ENCODE measurements around the gene CNTNAP4. TPM values are rescaled to one million over a fixed set of nuclear protein-coding genes. Genes with fewer than 3 reads are reported as not detected.

Gene CNTNAP4
- total RNA-seq, 1 experiment from 2014 or later = not detected

- Histone ChIP-seq H3K9me3 (ENCODE audit: control insufficient read depth in 1 of 2, insufficient read depth in 1 of 2, low read depth in 1 of 2, low read length in 2 of 2) (peaks cover 0 to 8% of the 10 kb centered on the region in 2 experiments; a peak in 2 of 4 replicates), H3K27ac (ENCODE audit: low read depth, low read length) (no peak overlapping the region), H3K4me3 (replicated peaks in 1 of 2; ENCODE audit: low read depth in 1 of 2, low read length in 2 of 2) (no peak overlapping the region), H3K4me1 (ENCODE audit: control insufficient read depth in 1 of 2, insufficient read depth in 2 of 2, low read length in 2 of 2) (no peaks in the 10 kb centered on the region), H3K9ac (ENCODE audit: low read length) (no peak overlapping the region), H3K27me3 (ENCODE audit: insufficient read depth, low read length) (no peaks in the 10 kb centered on the region), H4K20me1 (ENCODE audit: insufficient read depth) (no peaks in the 10 kb centered on the region), H3K79me2 (ENCODE audit: insufficient read depth, low read length) (no peaks in the 10 kb centered on the region), H2AFZ (ENCODE audit: low read depth, low read length, poor library complexity, severe bottlenecking) (no peak overlapping the region), H3K9me2 (ENCODE audit: insufficient read depth) (no peaks in the 10 kb centered on the region), H3K36me3 (ENCODE audit: control insufficient read depth in 1 of 2, insufficient read depth in 2 of 2, low read length in 2 of 2) (no peaks in the 10 kb centered on the region; a peak in 1 of 4 replicates), H3K4me2 (ENCODE audit: low read length) (no peak overlapping the region)
- TF ChIP-seq SIN3A (IDR thresholded peaks at IDR 0.05; ENCODE audit: low read depth) = no peak
- no peak for TF ChIP-seq CTCF (IDR thresholded peaks at IDR 0.05 in 2 of 3, conservative IDR thresholded peaks at IDR 0.05 in 1 of 3; ENCODE audit: borderline replicate concordance in 1 of 3, insufficient read depth in 1 of 3, low read depth in 2 of 3, low read length in 2 of 3)
- no peak for TF ChIP-seq ZNF274 (IDR thresholded peaks at IDR 0.05; ENCODE audit: low read depth, low read length)
- TF ChIP-seq ZBTB33 (IDR thresholded peaks at IDR 0.05; ENCODE audit: extremely low read depth, insufficient replicate concordance, low read length) = no peak
- TF ChIP-seq ELF1 (IDR thresholded peaks at IDR 0.05; ENCODE audit: borderline replicate concordance, low read depth) = no peak
- TF ChIP-seq RAD21 (IDR thresholded peaks at IDR 0.05; ENCODE audit: low read depth) = no peak
- TF ChIP-seq SP1 (IDR thresholded peaks at IDR 0.05; ENCODE audit: low read depth) = no peak
- no peak for TF ChIP-seq EZH2phosphoT487 (IDR thresholded peaks at IDR 0.05; ENCODE audit: borderline replicate concordance)
- no peak for TF ChIP-seq FOSL1 (IDR thresholded peaks at IDR 0.05; ENCODE audit: low read depth)
- no peak for TF ChIP-seq TCF7L2 (IDR thresholded peaks at IDR 0.05; ENCODE audit: borderline replicate concordance, extremely low read depth, insufficient read depth, insufficient read length)
- no peak for TF ChIP-seq JUND (IDR thresholded peaks at IDR 0.05)
- TF ChIP-seq POLR2AphosphoS5 (IDR thresholded peaks at IDR 0.05; ENCODE audit: low read depth, low read length) = no peak
- no peak for TF ChIP-seq CEBPB (IDR thresholded peaks at IDR 0.05; ENCODE audit: low read depth)
- no peak for TF ChIP-seq ATF3 (IDR thresholded peaks at IDR 0.05)
- no peak for TF ChIP-seq YY1 (IDR thresholded peaks at IDR 0.05; ENCODE audit: extremely low read depth, insufficient replicate concordance, low read depth, low read length)
- TF ChIP-seq EGR1 (IDR thresholded peaks at IDR 0.05; ENCODE audit: low read depth) = no peak
- no TSS peak for BruUV-seq (replicated peaks)
- ChIA-PET POLR2A (no interaction called here), CTCF (no interaction called here), RAD21 (ENCODE audit: low non-redundant PET in 1 of 2, low total read pairs in 2 of 2, uncharacterized antibody in 2 of 2, unreplicated experiment in 2 of 2) (no interaction called here)
- ATAC-seq (no peak), DNase-seq (ENCODE audit: low read depth, low spot score) (no peak)
- intact Hi-C loops (cut with micrococcal nuclease) = no loop called here
Measured at GRCh38 chr16:76579277-76579922, 302.2 kb downstream of the CNTNAP4 start.

Data from HCT116 (cell line).